Subcutaneous adipose tissue (tissue), 4 donors: ENCODE measurements around the gene LRRC3. TPM values are rescaled to one million over a fixed set of nuclear protein-coding genes. Genes with fewer than 3 reads are reported as not detected.

Experiments used
- total RNA-seq, 4 donors: library from RNA; depleted of rRNA; stranded (reverse); fragments of >200 nt; gene quantifications; one replicate each; pipeline ENCODE4 v1.1.0, GENCODE V29; 2016
- TF ChIP-seq, protein P1 (sequence below): fragments of 450-650 bp; IDR thresholded peaks from one replicate; pipeline ENCODE4 v1.5.1; 2016; ENCODE audit warnings: low read depth, mild to moderate bottlenecking, control low read depth, antibody characterized with exemption, moderate library complexity

The LRRC3 gene
- total RNA-seq, 4 donors from 2014 or later: 0.98 to 4.2 (median 3.0) TPM

- TF ChIP-seq, protein P1, sequence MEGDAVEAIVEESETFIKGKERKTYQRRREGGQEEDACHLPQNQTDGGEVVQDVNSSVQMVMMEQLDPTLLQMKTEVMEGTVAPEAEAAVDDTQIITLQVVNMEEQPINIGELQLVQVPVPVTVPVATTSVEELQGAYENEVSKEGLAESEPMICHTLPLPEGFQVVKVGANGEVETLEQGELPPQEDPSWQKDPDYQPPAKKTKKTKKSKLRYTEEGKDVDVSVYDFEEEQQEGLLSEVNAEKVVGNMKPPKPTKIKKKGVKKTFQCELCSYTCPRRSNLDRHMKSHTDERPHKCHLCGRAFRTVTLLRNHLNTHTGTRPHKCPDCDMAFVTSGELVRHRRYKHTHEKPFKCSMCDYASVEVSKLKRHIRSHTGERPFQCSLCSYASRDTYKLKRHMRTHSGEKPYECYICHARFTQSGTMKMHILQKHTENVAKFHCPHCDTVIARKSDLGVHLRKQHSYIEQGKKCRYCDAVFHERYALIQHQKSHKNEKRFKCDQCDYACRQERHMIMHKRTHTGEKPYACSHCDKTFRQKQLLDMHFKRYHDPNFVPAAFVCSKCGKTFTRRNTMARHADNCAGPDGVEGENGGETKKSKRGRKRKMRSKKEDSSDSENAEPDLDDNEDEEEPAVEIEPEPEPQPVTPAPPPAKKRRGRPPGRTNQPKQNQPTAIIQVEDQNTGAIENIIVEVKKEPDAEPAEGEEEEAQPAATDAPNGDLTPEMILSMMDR: no peak
Observed at GRCh38 chr21:44441581-44442265, 13.6 kb upstream of the LRRC3 start.

DNA sequence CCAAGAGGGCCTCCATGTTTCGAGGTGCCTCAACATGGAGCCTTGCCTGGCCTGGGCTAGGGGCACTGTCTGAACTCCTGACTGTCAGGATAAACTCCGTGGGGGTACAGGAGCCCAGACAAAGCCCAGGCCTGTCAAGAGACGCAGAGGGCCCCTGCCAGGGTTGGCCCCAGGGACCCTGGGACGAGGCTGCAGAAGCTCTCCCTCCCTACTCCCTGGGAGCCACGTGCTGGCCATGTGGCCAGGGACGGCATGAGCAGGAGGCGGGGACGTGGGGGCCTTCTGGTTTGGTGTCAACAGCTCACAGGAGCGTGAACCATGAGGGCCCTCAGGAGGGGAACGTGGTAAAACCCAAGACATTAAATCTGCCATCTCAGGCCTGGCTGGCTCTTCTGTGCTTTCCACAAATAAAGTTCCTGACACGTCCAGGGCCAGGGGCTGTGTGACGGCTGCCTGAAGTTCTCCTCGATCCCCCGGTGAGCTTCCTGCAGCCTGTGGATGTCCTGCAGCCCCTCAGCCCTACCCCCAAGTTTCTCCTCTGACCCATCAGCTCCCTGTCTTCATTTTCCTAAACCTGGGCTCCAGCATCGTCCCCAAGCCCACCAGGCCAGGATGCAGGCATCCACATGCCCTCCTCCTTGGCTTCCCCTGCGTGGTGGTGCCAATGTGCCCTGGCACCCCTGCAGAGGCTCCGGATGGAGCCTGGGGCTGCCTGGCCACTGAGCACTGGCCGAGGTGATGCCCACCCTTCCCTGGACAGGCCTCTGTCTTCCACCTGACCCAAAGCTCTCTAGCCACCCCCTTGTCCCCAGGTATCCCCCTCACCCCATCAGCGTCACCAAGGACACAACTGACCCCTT, 12.8 kb upstream of the LRRC3 start:
- TF ChIP-seq, protein P1: no peak

GRCh38 chr21:44443291-44443890, 11.9 kb upstream of the LRRC3 start:
- TF ChIP-seq, protein P1: no peak

DNA sequence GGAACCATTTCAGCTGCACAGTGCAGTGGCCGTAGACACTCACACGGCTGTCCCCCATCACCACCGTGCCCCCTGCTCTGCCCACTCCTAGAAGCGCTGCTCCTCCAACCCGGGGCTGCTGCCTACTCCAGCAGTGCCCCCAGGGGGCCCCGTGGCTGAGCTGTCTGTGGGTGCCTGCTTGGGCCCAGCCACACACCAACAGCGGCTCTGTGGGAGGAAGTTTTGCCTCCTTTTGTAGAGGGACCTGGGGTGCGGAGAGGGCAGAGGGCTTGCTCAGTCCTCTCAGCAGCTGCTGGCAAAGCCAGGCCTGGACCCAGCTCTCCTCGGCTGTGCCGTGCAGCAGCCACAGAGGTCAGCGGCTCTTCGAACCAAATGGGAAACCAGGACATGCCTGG, 11.4 kb upstream of the LRRC3 start:
- TF ChIP-seq, protein P1: no peak

DNA sequence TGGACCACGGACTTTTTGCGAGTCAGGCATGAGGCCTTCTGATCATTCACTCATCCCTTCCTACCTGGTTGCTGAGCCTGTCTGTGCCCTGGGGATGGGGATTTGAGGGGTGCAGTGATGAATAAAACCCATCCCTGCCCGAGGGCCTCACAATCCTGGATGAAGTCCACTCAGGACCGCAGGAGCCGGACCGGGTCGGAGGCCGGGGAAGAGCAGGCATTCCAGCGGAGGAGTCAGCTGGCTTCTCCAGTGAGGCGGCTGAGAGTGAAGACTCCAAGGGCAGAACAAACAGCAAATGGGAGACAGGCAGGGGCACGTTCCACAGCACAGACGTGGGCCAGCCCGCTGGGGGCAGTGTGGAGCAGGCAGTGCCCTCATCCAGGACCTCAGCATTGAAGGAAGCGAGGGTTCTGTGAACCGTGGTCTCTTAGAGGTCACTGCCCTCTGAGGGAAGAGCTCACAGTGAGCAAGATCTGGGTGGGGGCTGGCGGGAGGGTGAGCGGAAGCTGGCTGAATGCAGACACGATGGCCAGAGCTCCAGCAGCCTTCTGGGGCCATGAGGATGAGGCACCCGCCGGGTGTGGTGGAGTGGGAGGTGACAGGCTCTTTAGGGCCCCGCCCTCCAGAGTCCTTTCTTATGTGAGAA, 10.9 kb upstream of the LRRC3 start:
- TF ChIP-seq, protein P1: no peak

DNA sequence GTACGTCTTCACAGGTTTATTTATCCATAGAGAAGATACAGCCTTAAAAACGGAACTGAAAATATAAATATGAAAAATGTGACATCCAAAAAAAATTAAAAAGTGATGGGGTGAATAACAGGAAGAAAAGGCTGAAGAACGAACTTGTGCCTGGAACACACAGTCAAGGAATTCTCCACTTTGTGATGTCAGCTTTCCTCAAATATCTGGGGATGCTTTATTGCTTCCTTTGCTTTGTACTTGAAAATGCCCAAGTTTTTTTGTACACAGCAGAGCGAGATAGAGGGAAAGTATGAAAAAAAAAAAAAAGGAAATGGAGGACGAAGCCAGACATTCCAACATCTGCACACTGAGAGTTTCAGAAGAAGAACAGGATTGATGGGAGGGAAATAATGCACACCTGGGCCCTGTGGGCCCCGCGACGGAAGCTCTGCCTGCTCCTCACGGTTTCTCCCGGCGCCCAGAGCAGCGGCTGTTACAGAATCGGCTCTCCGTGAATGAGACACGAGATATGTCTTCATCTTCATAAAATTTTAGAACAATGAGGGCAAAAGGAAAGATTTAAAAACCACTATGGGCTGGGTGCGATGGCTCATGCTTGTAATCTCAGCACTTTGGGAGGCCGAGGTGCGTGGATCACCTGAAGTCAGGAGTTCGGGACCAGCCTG, 10.0 kb upstream of the LRRC3 start:
- TF ChIP-seq, protein P1: no peak
